A673 (cell line): ENCODE results near the gene NXT1. TPM values are rescaled to one million over a fixed set of nuclear protein-coding genes. Genes with fewer than 3 reads are reported as not detected.

ENCODE experiments used
- BruUV-seq: library from RNA; stranded (reverse); fragments of 400-500 nt; replicated peaks from 2 replicates; lab custom pipeline; 2021; lab: Mats Ljungman, UMichigan
- CTCF ChIA-PET: fragments of 300-600 bp; sonication (Branson Sonifier 250); formaldehyde crosslinking; loops from one replicate; lab custom pipeline; 2022; ENCODE audit warnings: antibody characterized with exemption; lab: Charles Lee
- POLR2A ChIA-PET: fragments of 300-600 bp; sonication (Branson Sonifier 250); formaldehyde crosslinking; loops from one replicate; lab custom pipeline; 2022; ENCODE audit warnings: antibody characterized with exemption; ENCODE audit not compliant: low non-redundant PET; lab: Charles Lee
- DNase-seq: peaks from one replicate; pipeline ENCODE4 v3.0.0-alpha.2; 2015; ENCODE audit warnings: low spot score
- H3K27ac ChIP-seq: fragments of 200-600 bp; sonication (generic); 2 replicates; pipeline ENCODE4 v1.5.1; 2016; ENCODE audit warnings: mixed run types, low read depth, mild to moderate bottlenecking, mixed read lengths, antibody characterized with exemption, low read length; ENCODE audit not compliant: poor library complexity, severe bottlenecking
- H3K27me3 ChIP-seq: fragments of 200-600 bp; sonication (generic); replicated peaks from 2 replicates; pipeline ENCODE4 v1.6.1; 2017; ENCODE audit warnings: mixed run types, low read depth, mild to moderate bottlenecking, mixed read lengths, antibody characterized with exemption, low read length; ENCODE audit not compliant: insufficient read depth, poor library complexity
- H3K36me3 ChIP-seq: fragments of 200-600 bp; sonication (generic); 2 replicates; pipeline ENCODE4 v1.6.1; 2016; ENCODE audit warnings: mixed run types, mild to moderate bottlenecking, mixed read lengths, antibody characterized with exemption, low read length; ENCODE audit not compliant: insufficient read depth, poor library complexity, severe bottlenecking
- H3K4me1 ChIP-seq: fragments of 200-600 bp; sonication (generic); 2 replicates; pipeline ENCODE4 v1.6.1; 2017; ENCODE audit warnings: mixed run types, mild to moderate bottlenecking, mixed read lengths, antibody characterized with exemption, low read length; ENCODE audit not compliant: insufficient read depth, poor library complexity, severe bottlenecking
- H3K4me3 ChIP-seq: fragments of 200-600 bp; sonication (generic); 2 replicates; pipeline ENCODE4 v1.5.1; 2016; ENCODE audit warnings: low read depth, mixed run types, mild to moderate bottlenecking, mixed read lengths, low read length; ENCODE audit not compliant: poor library complexity, severe bottlenecking
- H3K9me3 ChIP-seq: fragments of 200-600 bp; sonication (generic); 2 replicates; pipeline ENCODE4 v1.6.1; 2016; ENCODE audit warnings: mixed run types, low read depth, mild to moderate bottlenecking, mixed read lengths, antibody characterized with exemption, low read length; ENCODE audit not compliant: poor library complexity, severe bottlenecking
- EZH2 ChIP-seq: fragments of 200-600 bp; sonication (generic); IDR thresholded peaks from 2 replicates; pipeline ENCODE4 v1.6.1; 2017; ENCODE audit warnings: borderline replicate concordance, low read depth, mild to moderate bottlenecking, mixed read lengths, antibody characterized with exemption, low read length; ENCODE audit not compliant: poor library complexity, severe bottlenecking
- intact Hi-C: fragments of 100-400 bp; cut with micrococcal nuclease; formaldehyde crosslinking; loops from one replicate; pipeline ENCODE4 v1.10.0; 2022; ENCODE audit not compliant: unreplicated experiment
- total RNA-seq: library from RNA; stranded (reverse); gene quantifications from 2 replicates; pipeline ENCODE4 v1.2.3, GENCODE V29; 2021
- TF ChIP-seq, protein P1 (sequence below): fragments of 300-800, 200-600 bp; sonication (generic); conservative IDR thresholded peaks from 2 replicates; pipeline ENCODE4 v1.5.1; 2017; ENCODE audit warnings: low read depth, mild to moderate bottlenecking, antibody characterized with exemption, low read length, moderate library complexity, mixed read lengths

The NXT1 gene
- total RNA-seq, 1 experiment from 2014 or later = 34.4 TPM

DNA sequence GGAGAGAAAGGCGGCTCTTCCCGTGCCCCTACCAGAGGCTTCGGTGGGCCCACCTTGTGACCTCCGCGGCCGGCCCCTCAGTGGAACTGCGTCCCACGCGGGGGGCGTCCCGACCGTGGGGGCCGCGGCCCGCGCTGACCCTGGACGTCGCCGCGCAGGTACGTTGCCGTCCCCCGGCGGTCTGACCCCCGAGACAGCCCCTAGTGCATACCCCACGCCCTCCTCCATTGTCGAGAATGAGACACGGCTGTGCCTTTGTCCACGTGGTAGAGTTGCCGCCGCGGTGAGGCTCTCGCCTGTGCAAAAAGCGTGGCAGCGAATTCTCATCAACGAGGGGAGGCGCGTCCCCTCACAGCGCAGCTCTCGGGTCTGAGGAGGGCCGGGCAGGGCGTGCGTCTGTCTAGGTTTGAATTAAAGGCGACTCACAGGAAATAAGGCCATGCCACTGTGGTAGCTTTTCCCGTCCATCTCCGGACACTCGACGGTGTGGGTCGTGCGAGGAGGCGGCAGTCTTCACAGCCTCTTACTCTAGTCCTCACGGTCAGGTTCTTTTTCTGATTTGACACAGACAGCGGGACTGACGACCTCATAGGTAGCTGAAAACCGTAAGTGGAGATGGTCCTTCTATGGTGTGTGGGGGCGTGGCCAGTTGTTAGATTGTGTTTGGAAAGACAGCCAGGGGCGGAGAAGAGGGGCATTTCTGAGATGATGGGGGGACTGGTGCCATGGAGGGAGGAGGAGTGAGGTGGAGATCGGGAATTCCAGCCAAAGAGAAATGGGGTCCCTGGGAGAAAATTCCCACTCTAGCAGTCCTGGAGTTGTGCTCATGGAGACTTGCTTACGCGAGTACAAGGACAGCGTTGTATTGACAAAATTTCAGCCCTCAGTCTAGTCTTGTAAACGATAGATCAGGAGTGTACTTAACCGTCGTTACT lies 580 bp downstream of the NXT1 start:
- H3K9me3 ChIP-seq = no peaks in the 10 kb centered on the region
- peak; percentile 58 for DNase-seq
- ChIA-PET CTCF (interaction anchor here (2.5 kb wide), 1 partner anchor 70 kb away, joined by 12 read pairs; the partner anchor contains the start of gene NAPB), POLR2A (interaction anchor here (1.7 kb wide), 1 partner anchor 10 kb away, joined by 6 read pairs; no protein-coding TSS in a partner anchor)
- H3K36me3 ChIP-seq = peaks cover 24% of the 10 kb centered on the region
- no TSS peak for BruUV-seq
- H3K4me1 ChIP-seq = peaks cover 10% of the 10 kb centered on the region
- peak overlapping the region; percentile 96 for H3K4me3 ChIP-seq
- peak overlapping the region; percentile 88 for H3K27ac ChIP-seq
- TF ChIP-seq, protein P1, sequence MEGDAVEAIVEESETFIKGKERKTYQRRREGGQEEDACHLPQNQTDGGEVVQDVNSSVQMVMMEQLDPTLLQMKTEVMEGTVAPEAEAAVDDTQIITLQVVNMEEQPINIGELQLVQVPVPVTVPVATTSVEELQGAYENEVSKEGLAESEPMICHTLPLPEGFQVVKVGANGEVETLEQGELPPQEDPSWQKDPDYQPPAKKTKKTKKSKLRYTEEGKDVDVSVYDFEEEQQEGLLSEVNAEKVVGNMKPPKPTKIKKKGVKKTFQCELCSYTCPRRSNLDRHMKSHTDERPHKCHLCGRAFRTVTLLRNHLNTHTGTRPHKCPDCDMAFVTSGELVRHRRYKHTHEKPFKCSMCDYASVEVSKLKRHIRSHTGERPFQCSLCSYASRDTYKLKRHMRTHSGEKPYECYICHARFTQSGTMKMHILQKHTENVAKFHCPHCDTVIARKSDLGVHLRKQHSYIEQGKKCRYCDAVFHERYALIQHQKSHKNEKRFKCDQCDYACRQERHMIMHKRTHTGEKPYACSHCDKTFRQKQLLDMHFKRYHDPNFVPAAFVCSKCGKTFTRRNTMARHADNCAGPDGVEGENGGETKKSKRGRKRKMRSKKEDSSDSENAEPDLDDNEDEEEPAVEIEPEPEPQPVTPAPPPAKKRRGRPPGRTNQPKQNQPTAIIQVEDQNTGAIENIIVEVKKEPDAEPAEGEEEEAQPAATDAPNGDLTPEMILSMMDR = no peak
- TF ChIP-seq EZH2 = no peak
- H3K27me3 ChIP-seq = no peaks in the 10 kb centered on the region
- intact Hi-C loops = loop anchor here (10.0 kb wide), 1 partner anchor 1836 kb away; the partner anchor contains the start of gene NKX2-2

DNA sequence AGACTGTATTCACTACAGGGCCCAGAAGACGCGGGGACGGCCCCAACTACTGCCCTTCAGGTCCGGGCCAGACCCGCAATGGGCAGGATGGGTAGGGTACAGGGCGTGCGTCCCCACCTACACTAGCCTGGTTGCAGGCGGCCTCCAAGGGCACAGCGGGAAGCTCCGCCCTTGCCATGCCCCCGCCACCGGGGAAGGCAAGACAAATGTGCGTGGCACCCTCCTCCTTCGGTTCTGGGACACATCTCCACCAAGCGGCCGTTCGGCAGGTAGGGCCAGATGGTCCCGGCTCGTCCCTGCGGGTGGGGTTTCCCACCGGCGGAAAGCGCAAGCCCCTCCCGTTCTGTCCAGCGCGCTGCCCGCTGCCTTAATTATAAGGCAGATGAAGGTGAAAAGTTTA lies 5.6 kb downstream of the NXT1 start:
- ChIA-PET POLR2A (no interaction called here), CTCF (no interaction called here)
- TF ChIP-seq EZH2 = no peak
- TF ChIP-seq, protein P1 = no peak
- Histone ChIP-seq H3K27me3 (no peaks in the 10 kb centered on the region), H3K4me1 (peaks cover 11% of the 10 kb centered on the region), H3K27ac (no peak overlapping the region), H3K36me3 (peaks cover 24% of the 10 kb centered on the region), H3K4me3 (no peak overlapping the region), H3K9me3 (no peaks in the 10 kb centered on the region)
- BruUV-seq = no TSS peak
- no peak for DNase-seq
- intact Hi-C loops = loop anchor here (10.0 kb wide), 1 partner anchor 1841 kb away; the partner anchor contains the start of gene NKX2-2

DNA sequence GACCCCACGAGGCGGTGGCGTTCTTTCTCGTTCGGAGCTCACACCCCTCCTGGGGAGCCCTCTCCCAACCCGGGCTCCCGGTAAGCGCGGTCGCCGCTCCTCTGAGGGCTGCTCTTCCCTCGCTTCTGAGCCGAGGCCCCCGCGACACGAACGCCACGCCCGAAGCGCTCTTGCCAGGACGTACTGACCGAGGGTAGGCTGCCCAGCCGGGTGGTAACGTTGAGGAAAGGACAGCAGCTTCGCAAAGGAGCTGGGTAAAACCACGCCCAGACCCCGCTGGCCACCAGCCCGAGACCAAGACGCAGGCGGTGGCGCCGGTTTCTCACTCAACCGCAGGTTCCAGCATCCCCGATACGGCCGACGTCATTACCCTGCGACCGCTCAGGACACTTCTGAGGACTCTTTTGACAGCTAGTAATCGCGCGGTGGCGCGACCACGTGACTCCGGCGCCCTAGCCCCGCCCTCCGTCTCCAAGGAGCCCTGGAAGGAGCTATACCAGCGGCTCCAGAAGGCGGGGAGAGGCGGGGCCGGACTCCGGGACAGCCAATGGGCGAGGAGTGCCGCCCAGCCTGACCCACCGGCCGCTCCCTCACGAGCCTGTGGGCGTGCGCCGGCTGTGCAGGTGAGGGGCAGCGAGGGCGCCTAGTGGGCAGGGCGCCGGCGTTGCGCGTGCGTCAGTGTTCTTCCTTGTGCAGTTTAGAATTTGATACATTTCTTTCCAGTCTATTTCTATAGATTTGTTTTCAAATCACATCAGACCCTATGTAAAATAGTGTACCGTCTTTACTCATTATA lies 7.4 kb downstream of the NXT1 start:
- BruUV-seq = no TSS peak

More for the DNA sequence above, 7.4 kb downstream of the NXT1 start:
- intact Hi-C loops = loop anchor here (10.0 kb wide), 1 partner anchor 1843 kb away; the partner anchor contains the start of gene NKX2-2
- peak overlapping the region; percentile 58 for H3K4me3 ChIP-seq
- CTCF ChIA-PET = interaction anchor here (1.5 kb wide), 1 partner anchor 8 kb away, joined by 7 read pairs; no protein-coding TSS in a partner anchor
- H3K9me3 ChIP-seq = no peaks in the 10 kb centered on the region
- POLR2A ChIA-PET = interaction anchor here (0.5 to 1.2 kb wide), 3 partner anchors 8 to 1890 kb away, joined by 4 to 5 read pairs (median 4); partner anchors contain the start of gene NAPB
- H3K27me3 ChIP-seq = no peaks in the 10 kb centered on the region
- no peak for TF ChIP-seq EZH2
- TF ChIP-seq, protein P1 = no peak
- H3K27ac ChIP-seq = peak overlapping the region; percentile 78
- peaks cover 5% of the 10 kb centered on the region for H3K4me1 ChIP-seq
- peak; percentile 99 for DNase-seq
- H3K36me3 ChIP-seq = peaks cover 24% of the 10 kb centered on the region
